PC-3 (cell line): ENCODE data around the gene ZBTB7C.

Source experiments
- CTCF ChIP-seq: fragments of 300-600 bp; sonication (generic); conservative IDR thresholded peaks from 2 replicates; pipeline ENCODE4 v1.5.1; 2017; ENCODE audit warnings: antibody characterized with exemption, low read depth, mild to moderate bottlenecking, low read length
- EZH2 ChIP-seq: fragments of 300-600 bp; sonication (generic); IDR thresholded peaks from one replicate; pipeline ENCODE4 v1.6.1; 2017; ENCODE audit warnings: antibody characterized with exemption, mild to moderate bottlenecking, low read length; ENCODE audit not compliant: unreplicated experiment

- TF ChIP-seq CTCF (no peak), EZH2 (no peak)
Observed at GRCh38 chr18:48217258-48218250, 191.6 kb downstream of the ZBTB7C start.
